Cardiac muscle cell (in vitro differentiated cells and primary cell): ENCODE measurements around the gene TMEM109. TPM values are rescaled to one million over a fixed set of nuclear protein-coding genes. Genes with fewer than 3 reads are reported as not detected.

Experiments used
- DNase-seq, 2 donors: peaks; one replicate each; pipeline versions ENCODE4 v3.0.0 to v3.0.0-alpha.2; 2010 to 2017; ENCODE audit warnings: low read depth in 1 of 2, low spot score in 1 of 2
- H3K27ac ChIP-seq: fragments of 200-600 bp; sonication (generic); 2 replicates; pipeline ENCODE4 v1.5.1; 2016
- H3K27me3 ChIP-seq: fragments of 200-600 bp; sonication (generic); 2 replicates; pipeline ENCODE4 v1.6.0; 2016; ENCODE audit warnings: control low read depth
- H3K36me3 ChIP-seq: fragments of 200-600 bp; sonication (generic); 2 replicates; pipeline ENCODE4 v1.5.1; 2016; ENCODE audit warnings: control low read depth
- H3K4me1 ChIP-seq: fragments of 200-600 bp; sonication (generic); 2 replicates; pipeline ENCODE4 v1.8.1; 2017; ENCODE audit warnings: low read depth, mild to moderate bottlenecking, mixed run types
- H3K4me3 ChIP-seq: fragments of 200-600 bp; sonication (generic); 2 replicates; pipeline ENCODE4 v1.5.1; 2016; ENCODE audit warnings: mild to moderate bottlenecking
- H3K9me3 ChIP-seq: fragments of 200-600 bp; sonication (generic); 2 replicates; pipeline ENCODE4 v1.5.1; 2017; ENCODE audit warnings: low read depth, mild to moderate bottlenecking, control low read depth
- polyA plus RNA-seq: library from polyadenylated mRNA; unstranded; fragments of >200 nt; fragmentation: Nextera tagmentation; extraction: Ambion mirVana; gene quantifications from 2 replicates; pipeline ENCODE4 v1.2.1, GENCODE V29; 2016
- total RNA-seq: library from RNA; depleted of rRNA; stranded (reverse); fragments of >200 nt; gene quantifications from 2 replicates; pipeline ENCODE4 v1.2.3, GENCODE V29; 2016
- TF ChIP-seq, protein P1 (sequence below): IDR thresholded peaks from 2 replicates; pipeline ENCODE4 v1.5.1; 2012; ENCODE audit warnings: low read depth, mild to moderate bottlenecking, low read length

The TMEM109 gene
- total and polyA plus RNA-seq, 2 experiments from 2014 or later: 56.7 to 109 TPM

DNA sequence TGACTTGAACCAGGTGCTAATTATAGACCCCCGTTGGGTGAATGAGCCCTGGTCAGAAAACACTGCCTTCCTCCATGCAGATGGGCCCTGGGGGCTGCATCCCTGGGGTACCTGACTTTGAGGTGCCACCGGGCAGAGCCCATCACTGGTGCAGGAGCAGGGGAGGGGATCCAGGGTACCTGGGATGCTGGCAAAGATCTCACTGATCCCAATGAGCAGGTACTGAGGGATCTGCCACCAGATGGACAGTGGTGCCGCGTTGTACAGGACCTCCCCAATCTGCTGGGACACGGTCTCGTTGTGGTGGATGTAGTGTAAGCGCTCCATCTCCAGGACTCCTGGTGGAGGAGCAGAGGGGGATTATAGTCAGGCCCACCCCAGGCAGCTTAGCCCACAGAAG, 25.3 kb downstream of the TMEM109 start:
- TF ChIP-seq, protein P1, sequence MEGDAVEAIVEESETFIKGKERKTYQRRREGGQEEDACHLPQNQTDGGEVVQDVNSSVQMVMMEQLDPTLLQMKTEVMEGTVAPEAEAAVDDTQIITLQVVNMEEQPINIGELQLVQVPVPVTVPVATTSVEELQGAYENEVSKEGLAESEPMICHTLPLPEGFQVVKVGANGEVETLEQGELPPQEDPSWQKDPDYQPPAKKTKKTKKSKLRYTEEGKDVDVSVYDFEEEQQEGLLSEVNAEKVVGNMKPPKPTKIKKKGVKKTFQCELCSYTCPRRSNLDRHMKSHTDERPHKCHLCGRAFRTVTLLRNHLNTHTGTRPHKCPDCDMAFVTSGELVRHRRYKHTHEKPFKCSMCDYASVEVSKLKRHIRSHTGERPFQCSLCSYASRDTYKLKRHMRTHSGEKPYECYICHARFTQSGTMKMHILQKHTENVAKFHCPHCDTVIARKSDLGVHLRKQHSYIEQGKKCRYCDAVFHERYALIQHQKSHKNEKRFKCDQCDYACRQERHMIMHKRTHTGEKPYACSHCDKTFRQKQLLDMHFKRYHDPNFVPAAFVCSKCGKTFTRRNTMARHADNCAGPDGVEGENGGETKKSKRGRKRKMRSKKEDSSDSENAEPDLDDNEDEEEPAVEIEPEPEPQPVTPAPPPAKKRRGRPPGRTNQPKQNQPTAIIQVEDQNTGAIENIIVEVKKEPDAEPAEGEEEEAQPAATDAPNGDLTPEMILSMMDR: no peak
- H3K9me3 ChIP-seq: no peaks in the 10 kb centered on the region
- no peak for DNase-seq
- H3K27me3 ChIP-seq: no peaks in the 10 kb centered on the region
- H3K4me1 ChIP-seq: peaks cover 13% of the 10 kb centered on the region
- no peak overlapping the region for H3K4me3 ChIP-seq
- H3K27ac ChIP-seq: no peak overlapping the region
- H3K36me3 ChIP-seq: peaks cover 5% of the 10 kb centered on the region

DNA sequence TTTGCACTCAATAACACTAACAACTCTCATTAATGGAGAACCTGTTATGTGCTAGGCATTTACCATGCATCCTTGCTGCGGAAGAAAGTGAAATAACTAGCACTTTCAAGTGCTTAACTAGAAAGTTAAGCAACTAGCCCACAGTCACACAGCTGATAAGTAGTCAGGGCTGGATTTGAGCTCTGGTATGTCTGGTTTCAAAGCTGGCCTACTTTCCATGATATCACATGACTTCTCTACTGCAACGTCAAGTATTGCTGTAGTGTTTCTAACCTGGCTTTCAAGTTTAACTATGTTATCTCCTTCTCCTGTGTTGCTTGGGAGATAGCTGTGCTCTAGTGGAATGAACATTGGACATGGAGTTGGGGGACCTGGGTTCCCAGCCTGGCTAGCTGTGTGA, 25.9 kb downstream of the TMEM109 start:
- Histone ChIP-seq H3K4me1 (peaks cover 13% of the 10 kb centered on the region), H3K9me3 (no peaks in the 10 kb centered on the region), H3K36me3 (peaks cover 5% of the 10 kb centered on the region), H3K27ac (no peak overlapping the region), H3K4me3 (no peak overlapping the region), H3K27me3 (no peaks in the 10 kb centered on the region)
- TF ChIP-seq, protein P1: no peak
- peak; percentile 60 to 71 for DNase-seq

DNA sequence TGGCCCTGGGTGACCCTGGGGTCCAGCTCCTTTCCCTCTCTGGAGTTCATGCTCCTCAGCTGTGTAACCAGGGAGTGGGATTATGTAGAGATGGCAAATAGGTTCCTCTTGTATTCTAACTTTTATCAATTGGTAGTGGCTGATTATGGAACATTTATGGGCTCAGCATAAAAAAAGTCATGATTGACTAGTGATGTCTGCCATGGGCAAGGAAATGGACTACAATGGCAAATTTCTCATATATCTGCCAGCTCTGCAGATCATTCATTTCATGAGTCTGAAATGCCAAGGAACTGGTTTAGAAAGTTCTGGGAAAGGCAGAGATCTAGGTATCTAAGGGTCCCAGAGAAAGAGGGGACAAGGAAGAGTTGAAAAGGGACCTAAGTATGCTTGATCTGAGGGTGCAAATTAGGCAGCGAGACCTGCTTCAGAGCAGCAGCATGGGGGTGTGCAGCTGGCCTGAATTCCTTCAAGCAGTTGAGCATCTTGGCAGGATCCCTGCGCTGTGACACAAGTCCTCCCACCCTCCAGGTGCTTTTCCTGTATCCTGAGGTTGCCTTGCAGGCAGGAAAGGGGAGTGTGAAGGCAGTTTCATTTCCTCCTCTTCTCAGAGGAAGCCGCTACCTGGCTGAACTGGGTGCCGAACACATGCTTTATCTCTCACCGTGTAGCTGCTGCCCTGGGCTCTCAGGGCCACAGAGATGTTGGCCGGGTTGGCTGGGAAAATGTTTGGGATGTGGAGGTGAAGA, 27.6 kb downstream of the TMEM109 start:
- DNase-seq: no peak
- TF ChIP-seq, protein P1: no peak

DNA sequence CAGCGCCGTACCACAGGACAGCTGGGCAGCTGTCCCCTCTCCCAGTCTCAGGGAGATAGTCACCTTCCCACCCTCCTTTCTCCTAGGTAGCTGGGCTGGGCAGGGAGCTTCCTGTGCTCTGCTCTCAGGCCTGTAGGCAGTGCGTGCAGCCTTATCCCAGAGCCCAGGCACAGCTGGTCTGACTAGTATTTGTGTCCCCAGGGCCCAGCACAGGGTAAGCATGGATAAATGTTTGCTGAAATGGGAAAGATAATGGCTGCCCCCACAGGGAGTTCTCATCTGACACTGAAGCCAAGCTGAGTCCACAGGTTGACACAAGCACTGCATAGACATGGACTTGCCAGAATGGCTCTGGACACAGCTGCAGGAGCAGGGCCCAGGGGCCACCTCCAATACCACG, 28.3 kb downstream of the TMEM109 start:
- TF ChIP-seq, protein P1: no peak
- H3K36me3 ChIP-seq: no peaks in the 10 kb centered on the region
- DNase-seq: no peak

More for the DNA sequence above, 27.6 kb downstream of the TMEM109 start:
- Histone ChIP-seq H3K27ac (no peak overlapping the region), H3K27me3 (no peaks in the 10 kb centered on the region), H3K4me1 (peaks cover 13% of the 10 kb centered on the region), H3K9me3 (no peaks in the 10 kb centered on the region), H3K4me3 (no peak overlapping the region), H3K36me3 (no peaks in the 10 kb centered on the region)

DNA sequence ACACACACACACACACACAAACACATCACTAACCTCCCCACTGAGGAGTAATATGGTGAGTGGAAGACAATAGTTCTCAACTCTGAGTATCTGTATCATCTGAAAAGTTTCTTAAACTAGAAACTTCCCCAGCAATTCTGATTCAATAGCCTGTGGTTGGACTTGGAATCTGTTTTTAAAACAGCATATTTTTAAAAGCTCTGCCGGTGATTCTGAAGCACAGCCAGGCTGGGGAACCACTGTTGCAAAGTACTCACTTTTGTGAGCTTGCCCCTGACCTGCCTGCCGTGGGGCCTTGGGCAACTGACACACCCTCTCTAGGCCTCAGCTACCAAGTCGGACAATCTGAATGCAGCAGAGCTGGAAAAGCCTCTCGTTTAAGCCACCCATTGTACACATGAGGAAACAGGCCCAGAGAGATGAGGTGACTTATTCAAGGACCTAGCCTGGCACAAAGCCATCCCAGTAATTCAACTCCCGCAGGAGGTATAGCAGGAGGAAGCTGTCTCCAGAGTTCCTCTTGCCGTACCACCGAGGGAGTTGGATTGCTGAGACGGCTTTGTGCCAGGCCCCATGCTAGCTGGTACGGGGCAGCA, 29.1 kb downstream of the TMEM109 start:
- H3K27me3 ChIP-seq: no peaks in the 10 kb centered on the region
- no peak overlapping the region for H3K4me3 ChIP-seq
- H3K36me3 ChIP-seq: no peaks in the 10 kb centered on the region
- no peak overlapping the region for H3K27ac ChIP-seq
- TF ChIP-seq, protein P1: no peak
- peaks cover 13% of the 10 kb centered on the region for H3K4me1 ChIP-seq
- H3K9me3 ChIP-seq: no peaks in the 10 kb centered on the region
- no peak for DNase-seq

More for the DNA sequence above, 28.3 kb downstream of the TMEM109 start:
- no peak overlapping the region for H3K27ac ChIP-seq
- H3K4me1 ChIP-seq: peaks cover 13% of the 10 kb centered on the region
- H3K9me3 ChIP-seq: no peaks in the 10 kb centered on the region
- no peak overlapping the region for H3K4me3 ChIP-seq
- no peaks in the 10 kb centered on the region for H3K27me3 ChIP-seq
